Hepatocyte (in vitro differentiated cells): ENCODE data around the gene SHOX. TPM values are rescaled to one million over a fixed set of nuclear protein-coding genes. Genes with fewer than 3 reads are reported as not detected.

Experiments
- DNase-seq: peaks from one replicate; pipeline ENCODE4 v3.0.0-alpha.2; 2016; ENCODE audit warnings: low spot score
- H2AFZ ChIP-seq: fragments of 200-600 bp; sonication (generic); 2 replicates; pipeline ENCODE4 v1.6.0; 2016; ENCODE audit warnings: antibody characterized with exemption, mild to moderate bottlenecking
- H3K27ac ChIP-seq: fragments of 200-600 bp; sonication (generic); 2 replicates; pipeline ENCODE4 v1.5.1; 2016; ENCODE audit warnings: mild to moderate bottlenecking
- H3K27me3 ChIP-seq: fragments of 200-600 bp; sonication (generic); 2 replicates; pipeline ENCODE4 v1.6.1; 2016
- H3K36me3 ChIP-seq: fragments of 200-600 bp; sonication (generic); replicated peaks from 2 replicates; pipeline ENCODE4 v1.5.1; 2016; ENCODE audit warnings: low read depth; ENCODE audit not compliant: insufficient read depth
- H3K4me1 ChIP-seq: fragments of 200-600 bp; sonication (generic); 2 replicates; pipeline ENCODE4 v1.5.1; 2016; ENCODE audit warnings: mild to moderate bottlenecking, moderate library complexity; ENCODE audit not compliant: insufficient read depth
- H3K4me2 ChIP-seq: fragments of 200-600 bp; sonication (generic); 2 replicates; pipeline ENCODE4 v1.6.0; 2016
- H3K4me3 ChIP-seq: fragments of 200-600 bp; sonication (generic); 2 replicates; pipeline ENCODE4 v1.5.1; 2016; ENCODE audit warnings: mild to moderate bottlenecking
- H3K79me2 ChIP-seq: fragments of 200-600 bp; sonication (generic); 2 replicates; pipeline ENCODE4 v1.6.0; 2017; ENCODE audit warnings: mild to moderate bottlenecking
- H3K9me2 ChIP-seq: fragments of 200-600 bp; sonication (generic); replicated peaks from 2 replicates; pipeline ENCODE4 v1.6.0; 2017; ENCODE audit warnings: mild to moderate bottlenecking; ENCODE audit not compliant: insufficient read depth
- H3K9me3 ChIP-seq: fragments of 200-600 bp; sonication (generic); 2 replicates; pipeline ENCODE4 v1.5.1; 2016; ENCODE audit warnings: low read depth, mild to moderate bottlenecking
- H4K20me1 ChIP-seq: fragments of 200-600 bp; sonication (generic); 2 replicates; pipeline ENCODE4 v1.6.0; 2016; ENCODE audit warnings: mild to moderate bottlenecking; ENCODE audit not compliant: insufficient read depth, poor library complexity, severe bottlenecking
- EZH2 ChIP-seq: fragments of 200-600 bp; sonication (generic); IDR thresholded peaks from 2 replicates; pipeline ENCODE4 v1.6.1; 2016; ENCODE audit warnings: antibody characterized with exemption, mild to moderate bottlenecking, borderline replicate concordance
- EZH2phosphoT487 ChIP-seq: fragments of 200-600 bp; sonication (generic); IDR thresholded peaks from one replicate; pipeline ENCODE4 v1.6.1; 2018; ENCODE audit warnings: antibody characterized with exemption, mild to moderate bottlenecking, low read depth, moderate library complexity; ENCODE audit not compliant: unreplicated experiment, severe bottlenecking
- WGBS: methylation state at CpG from one replicate; pipeline ENCODE4 v1.1.6; 2016; ENCODE audit warnings: low lambda C conversion rate; ENCODE audit errors: missing lambda C conversion rate; 5-methylcytosine and 5-hydroxymethylcytosine counted together
- polyA plus RNA-seq: library from polyadenylated mRNA; unstranded; fragments of >200 nt; fragmentation: Nextera tagmentation; extraction: Ambion mirVana; gene quantifications from 2 replicates; pipeline ENCODE4 v1.2.1, GENCODE V29; 2016
- total RNA-seq: library from RNA; depleted of rRNA; stranded (reverse); fragments of >200 nt; gene quantifications from 2 replicates; pipeline ENCODE4 v1.2.3, GENCODE V29; 2014
- TF ChIP-seq, protein P1 (sequence below): fragments of 200-600 bp; sonication (generic); IDR thresholded peaks from 2 replicates; pipeline ENCODE4 v1.5.1; 2016; ENCODE audit warnings: antibody characterized with exemption, mild to moderate bottlenecking; ENCODE audit not compliant: poor library complexity

Gene SHOX
- total and polyA plus RNA-seq, 2 experiments from 2014 or later, result 0.10 TPM; not detected in 1

DNA sequence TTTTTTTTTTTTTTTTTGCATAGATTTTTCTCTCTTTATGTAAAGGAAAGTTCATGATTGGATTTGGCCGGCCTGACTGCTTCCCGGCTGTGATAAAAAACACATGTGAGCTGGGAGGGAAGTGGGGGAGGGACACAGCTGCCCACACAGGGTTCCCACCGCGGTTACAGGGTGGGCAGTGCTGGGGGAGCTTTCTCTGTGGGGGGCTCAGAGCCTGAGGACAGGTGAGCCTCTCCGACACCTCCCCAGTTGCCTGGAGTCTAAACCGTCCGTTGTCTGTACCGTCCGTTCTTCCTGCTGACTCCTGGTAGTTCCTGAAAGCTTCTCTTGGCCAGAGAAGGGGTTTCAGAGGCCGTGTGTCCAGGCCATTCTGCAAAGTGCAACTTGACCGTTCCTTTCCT, 21.8 kb downstream of the SHOX start:
- no peaks in the 10 kb centered on the region for H3K79me2 ChIP-seq
- H3K4me1 ChIP-seq, result no peaks in the 10 kb centered on the region
- H2AFZ ChIP-seq, result no peak overlapping the region
- no peak overlapping the region for H3K4me2 ChIP-seq
- no peak overlapping the region for H3K4me3 ChIP-seq
- no peak for DNase-seq
- no peaks in the 10 kb centered on the region for H3K27me3 ChIP-seq
- H3K9me2 ChIP-seq, result no peaks in the 10 kb centered on the region
- 58% methylated on average over 11 of the region's 11 CpGs for WGBS
- H4K20me1 ChIP-seq, result no peaks in the 10 kb centered on the region
- H3K36me3 ChIP-seq, result no peaks in the 10 kb centered on the region
- TF ChIP-seq EZH2 (no peak), EZH2phosphoT487 (no peak)
- TF ChIP-seq, protein P1, sequence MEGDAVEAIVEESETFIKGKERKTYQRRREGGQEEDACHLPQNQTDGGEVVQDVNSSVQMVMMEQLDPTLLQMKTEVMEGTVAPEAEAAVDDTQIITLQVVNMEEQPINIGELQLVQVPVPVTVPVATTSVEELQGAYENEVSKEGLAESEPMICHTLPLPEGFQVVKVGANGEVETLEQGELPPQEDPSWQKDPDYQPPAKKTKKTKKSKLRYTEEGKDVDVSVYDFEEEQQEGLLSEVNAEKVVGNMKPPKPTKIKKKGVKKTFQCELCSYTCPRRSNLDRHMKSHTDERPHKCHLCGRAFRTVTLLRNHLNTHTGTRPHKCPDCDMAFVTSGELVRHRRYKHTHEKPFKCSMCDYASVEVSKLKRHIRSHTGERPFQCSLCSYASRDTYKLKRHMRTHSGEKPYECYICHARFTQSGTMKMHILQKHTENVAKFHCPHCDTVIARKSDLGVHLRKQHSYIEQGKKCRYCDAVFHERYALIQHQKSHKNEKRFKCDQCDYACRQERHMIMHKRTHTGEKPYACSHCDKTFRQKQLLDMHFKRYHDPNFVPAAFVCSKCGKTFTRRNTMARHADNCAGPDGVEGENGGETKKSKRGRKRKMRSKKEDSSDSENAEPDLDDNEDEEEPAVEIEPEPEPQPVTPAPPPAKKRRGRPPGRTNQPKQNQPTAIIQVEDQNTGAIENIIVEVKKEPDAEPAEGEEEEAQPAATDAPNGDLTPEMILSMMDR, result no peak
- no peaks in the 10 kb centered on the region for H3K9me3 ChIP-seq
- no peak overlapping the region for H3K27ac ChIP-seq

DNA sequence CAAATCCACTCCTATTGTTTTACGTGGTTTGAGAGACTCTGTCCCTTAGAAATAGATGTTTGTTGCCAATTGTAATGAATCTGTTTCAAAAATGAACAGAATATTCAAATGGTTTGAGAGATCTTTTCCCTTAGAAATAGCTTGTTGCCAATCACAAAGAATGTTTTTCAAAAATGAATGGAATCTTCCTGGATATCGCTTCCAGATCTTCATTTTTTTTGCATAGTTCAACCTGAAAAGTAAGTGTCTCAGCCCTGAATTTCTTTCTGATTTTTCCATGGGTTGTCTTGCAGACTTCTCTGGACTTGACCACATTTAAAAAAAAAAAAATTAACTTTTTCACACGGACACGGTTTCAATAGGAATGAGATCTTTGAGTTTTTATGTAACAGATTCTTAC, 22.7 kb downstream of the SHOX start:
- DNase-seq, result no peak
- no peak overlapping the region for H3K27ac ChIP-seq
- H2AFZ ChIP-seq, result no peak overlapping the region
- WGBS, result 73% methylated on average over 4 of the region's 4 CpGs
- H3K4me1 ChIP-seq, result no peaks in the 10 kb centered on the region
- H3K9me2 ChIP-seq, result no peaks in the 10 kb centered on the region
- H3K79me2 ChIP-seq, result no peaks in the 10 kb centered on the region
- H3K27me3 ChIP-seq, result no peaks in the 10 kb centered on the region
- H3K36me3 ChIP-seq, result no peaks in the 10 kb centered on the region
- H3K4me2 ChIP-seq, result no peak overlapping the region
- TF ChIP-seq, protein P1, result no peak
- TF ChIP-seq EZH2phosphoT487, result no peak
- TF ChIP-seq EZH2, result no peak
- H3K4me3 ChIP-seq, result no peak overlapping the region
- no peaks in the 10 kb centered on the region for H3K9me3 ChIP-seq
- no peaks in the 10 kb centered on the region for H4K20me1 ChIP-seq

DNA sequence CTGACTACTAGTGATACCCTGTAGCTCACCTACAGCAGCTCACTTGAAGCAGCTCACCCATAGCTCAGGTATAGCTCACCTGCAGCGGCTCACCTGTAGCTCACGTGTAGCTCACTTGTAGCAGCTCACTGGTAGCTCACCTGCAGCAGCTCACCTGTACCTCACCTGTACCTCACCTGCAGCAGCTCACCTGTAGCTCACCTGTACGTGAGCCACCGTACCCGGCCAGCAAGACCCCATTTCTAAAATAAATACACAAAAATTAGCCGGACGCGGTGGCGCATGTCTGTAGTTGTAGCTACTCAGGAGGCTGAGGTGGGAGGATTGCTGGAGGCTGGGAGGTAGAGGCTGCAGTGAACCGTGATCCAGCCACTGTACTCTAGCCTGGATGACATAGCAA, 30.6 kb downstream of the SHOX start:
- H3K27ac ChIP-seq, result no peak overlapping the region
- 94% methylated on average over 10 of the region's 10 CpGs for WGBS
- DNase-seq, result no peak
- TF ChIP-seq EZH2phosphoT487 (no peak), EZH2 (no peak)
- TF ChIP-seq, protein P1, result no peak
- H3K4me3 ChIP-seq, result no peak overlapping the region
- H4K20me1 ChIP-seq, result no peaks in the 10 kb centered on the region
- no peaks in the 10 kb centered on the region for H3K4me1 ChIP-seq
- H3K4me2 ChIP-seq, result no peak overlapping the region
- no peaks in the 10 kb centered on the region for H3K27me3 ChIP-seq
- H3K36me3 ChIP-seq, result no peaks in the 10 kb centered on the region
- H2AFZ ChIP-seq, result no peak overlapping the region
- no peaks in the 10 kb centered on the region for H3K79me2 ChIP-seq
- no peaks in the 10 kb centered on the region for H3K9me3 ChIP-seq
- H3K9me2 ChIP-seq, result no peaks in the 10 kb centered on the region

DNA sequence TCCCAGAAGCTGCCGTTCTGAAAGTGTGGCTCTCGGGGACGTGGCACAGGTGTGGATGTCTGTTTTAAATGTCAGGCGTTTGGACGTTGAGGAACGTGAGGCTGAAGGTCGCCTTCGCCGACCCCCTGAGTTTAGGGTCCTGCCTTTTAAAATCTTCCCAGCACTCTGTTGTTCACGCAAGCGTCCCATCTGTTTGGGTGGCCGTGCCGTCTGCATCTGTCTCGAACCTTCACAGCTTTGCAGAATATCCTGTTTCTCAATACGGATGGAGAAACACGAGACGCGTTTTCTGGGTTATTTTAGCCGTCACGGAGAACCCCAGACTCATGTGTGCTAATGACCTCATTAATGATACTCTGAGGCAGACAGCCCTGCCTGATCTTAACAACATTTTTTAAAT, 31.5 kb downstream of the SHOX start:
- H3K9me3 ChIP-seq, result no peaks in the 10 kb centered on the region
- TF ChIP-seq EZH2phosphoT487, result no peak
- TF ChIP-seq, protein P1, result no peak
- no peak for TF ChIP-seq EZH2
- WGBS, result 85% methylated on average over 20 of the region's 20 CpGs

More for the DNA sequence above, 31.5 kb downstream of the SHOX start:
- H4K20me1 ChIP-seq, result no peaks in the 10 kb centered on the region
- H3K27ac ChIP-seq, result no peak overlapping the region
- no peaks in the 10 kb centered on the region for H3K27me3 ChIP-seq
- no peaks in the 10 kb centered on the region for H3K79me2 ChIP-seq
- H3K4me3 ChIP-seq, result no peak overlapping the region
- H3K4me2 ChIP-seq, result no peak overlapping the region
- H3K4me1 ChIP-seq, result no peaks in the 10 kb centered on the region
- no peak overlapping the region for H2AFZ ChIP-seq
- no peaks in the 10 kb centered on the region for H3K36me3 ChIP-seq
- H3K9me2 ChIP-seq, result no peaks in the 10 kb centered on the region
- no peak for DNase-seq
